ENCODE measurements around the gene SUFU. TPM values are rescaled to one million over a fixed set of nuclear protein-coding genes. Genes with fewer than 3 reads are reported as not detected.
"Not testable (repeated sequence)": the region's sequence is repeated elsewhere in the genome, so short reads cannot be mapped to it uniquely, and the experiment has no call there.

SUFU gene
- total RNA-seq, 1 donor from 2014 or later, result 5.5 TPM

- no peak for DNase-seq (ENCODE audit: low spot score)
Measured at GRCh38 chr10:102650655-102651454, 147.1 kb downstream of the SUFU start.

- DNase-seq (ENCODE audit: low spot score), result no peak
Measured at GRCh38 chr10:102651455-102652169, 147.8 kb downstream of the SUFU start.

DNA sequence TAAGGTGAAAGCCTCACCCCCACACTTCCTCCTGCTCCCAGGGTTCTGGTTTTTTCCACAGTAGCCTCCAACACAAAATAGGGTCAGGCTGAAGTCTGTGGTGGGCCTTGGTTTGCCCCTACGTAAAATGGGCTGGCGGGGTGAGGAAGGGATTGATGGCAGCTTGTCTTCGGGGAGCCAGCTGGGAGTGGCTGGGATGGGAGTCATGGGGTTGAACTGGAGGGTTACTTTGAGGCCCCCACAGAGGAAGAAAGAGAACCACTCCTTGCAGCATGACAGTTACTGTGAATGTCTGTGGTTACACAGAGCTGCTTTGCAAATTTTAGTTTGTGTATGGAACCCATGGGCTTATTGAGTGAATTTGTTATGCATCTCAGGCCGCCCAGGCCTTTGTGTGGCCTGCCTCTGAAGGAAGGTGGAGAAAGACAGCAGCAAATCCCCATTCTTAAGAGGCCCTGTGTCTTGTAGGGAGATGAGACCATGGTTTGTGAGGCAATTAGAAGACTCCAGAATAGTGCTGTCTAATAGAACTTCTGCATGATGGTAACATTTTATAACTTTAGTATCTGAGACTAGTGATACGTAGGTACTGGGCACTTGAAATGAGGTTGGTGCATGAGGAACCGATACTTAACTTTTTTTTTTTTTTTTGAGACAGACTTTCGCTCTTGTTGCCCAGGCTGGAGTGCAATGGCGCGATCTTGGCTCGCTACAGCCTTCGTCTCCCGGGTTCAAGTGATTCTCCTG is 148.6 kb downstream of the SUFU start:
- DNase-seq (ENCODE audit: low spot score), result no peak

DNA sequence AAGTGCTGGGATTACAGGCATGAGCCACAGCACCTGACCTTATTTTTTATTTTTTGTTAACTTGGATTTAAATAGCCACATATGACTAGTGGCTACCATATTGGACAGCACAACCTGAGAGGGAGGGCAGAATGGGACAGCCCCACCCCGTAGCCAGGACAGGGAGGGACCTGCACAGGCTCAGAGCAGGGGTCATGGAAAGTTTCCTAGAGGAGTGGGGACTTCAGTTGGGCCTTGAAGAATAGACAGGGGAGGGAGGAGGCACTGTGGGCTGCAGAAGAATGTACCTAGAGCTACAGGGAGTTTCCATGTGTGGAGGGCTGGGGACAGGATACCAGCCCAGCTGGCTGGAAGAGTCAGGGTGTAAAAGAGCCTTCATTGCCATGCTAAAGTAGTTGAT is 149.3 kb downstream of the SUFU start:
- no peak for DNase-seq (ENCODE audit: low spot score)

- DNase-seq (ENCODE audit: low spot score), result no peak
Measured at GRCh38 chr10:102654566-102654965, 150.8 kb downstream of the SUFU start.

GRCh38 chr10:102654969-102655368 is 151.2 kb downstream of the SUFU start:
- no peak for DNase-seq (ENCODE audit: low spot score)

DNA sequence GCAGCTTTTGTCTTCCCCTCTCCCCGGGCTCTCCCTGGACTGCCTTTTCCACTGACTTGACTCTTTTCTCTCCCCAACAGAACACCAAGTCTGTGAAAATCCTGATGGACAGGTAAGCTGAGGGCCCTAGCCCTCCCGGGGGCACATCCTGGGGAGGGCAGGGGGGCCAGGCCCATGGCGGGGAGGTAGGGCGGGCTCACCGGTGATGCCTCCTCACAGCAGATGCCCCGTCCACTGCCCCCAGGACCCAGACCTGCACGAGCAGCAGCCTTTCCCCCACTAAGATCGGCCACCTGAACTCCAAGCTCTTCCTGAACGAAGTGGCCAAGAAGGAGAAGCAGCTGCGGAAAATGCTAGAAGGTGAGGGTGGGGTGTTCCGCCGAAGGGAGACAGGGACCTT is 152.3 kb downstream of the SUFU start:
- no peak for DNase-seq (ENCODE audit: low spot score)

DNA sequence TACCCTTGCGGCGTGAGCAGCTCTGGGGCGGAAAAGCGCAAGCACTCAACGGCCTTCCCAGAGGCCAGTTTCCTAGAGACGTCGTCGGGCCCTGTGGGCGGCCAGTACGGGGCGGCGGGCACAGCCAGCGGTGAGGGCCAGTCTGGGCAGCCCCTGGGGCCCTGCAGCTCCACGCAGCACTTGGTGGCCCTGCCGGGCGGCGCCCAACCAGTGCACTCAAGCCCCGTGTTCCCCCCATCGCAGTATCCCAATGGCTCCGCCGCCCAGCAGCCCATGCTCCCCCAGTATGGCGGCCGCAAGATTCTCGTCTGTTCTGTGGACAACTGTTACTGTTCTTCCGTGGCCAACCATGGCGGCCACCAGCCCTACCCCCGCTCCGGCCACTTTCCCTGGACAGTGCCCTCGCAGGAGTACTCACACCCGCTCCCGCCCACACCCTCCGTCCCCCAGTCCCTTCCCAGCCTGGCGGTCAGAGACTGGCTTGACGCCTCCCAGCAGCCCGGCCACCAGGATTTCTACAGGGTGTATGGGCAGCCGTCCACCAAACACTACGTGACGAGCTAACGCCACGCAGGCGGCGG is 153.1 kb downstream of the SUFU start:
- no peak for DNase-seq (ENCODE audit: low spot score)

DNA sequence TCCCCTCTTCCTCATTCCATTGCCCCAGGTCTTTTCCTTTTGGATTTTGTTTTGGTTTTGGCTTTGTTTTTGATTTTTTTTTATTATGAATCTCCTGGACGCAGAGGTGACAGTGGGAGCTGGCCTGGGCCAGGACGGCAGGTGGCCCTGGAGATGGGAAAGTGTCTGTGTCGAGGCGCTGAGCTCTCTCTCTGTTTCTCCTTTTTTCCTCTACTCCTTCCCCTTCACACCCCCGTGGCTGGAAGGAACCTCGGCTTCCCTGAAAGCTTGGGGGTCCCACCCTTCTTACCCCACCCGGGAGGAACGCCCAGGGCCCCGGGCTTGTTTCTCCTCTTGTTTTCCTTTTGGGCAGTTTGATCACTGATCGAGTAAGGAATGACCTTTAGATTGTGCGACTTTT is 153.7 kb downstream of the SUFU start:
- no peak for DNase-seq (ENCODE audit: low spot score)

GRCh38 chr10:102657984-102658724 is 154.4 kb downstream of the SUFU start:
- no peak for DNase-seq (ENCODE audit: low spot score)

DNA sequence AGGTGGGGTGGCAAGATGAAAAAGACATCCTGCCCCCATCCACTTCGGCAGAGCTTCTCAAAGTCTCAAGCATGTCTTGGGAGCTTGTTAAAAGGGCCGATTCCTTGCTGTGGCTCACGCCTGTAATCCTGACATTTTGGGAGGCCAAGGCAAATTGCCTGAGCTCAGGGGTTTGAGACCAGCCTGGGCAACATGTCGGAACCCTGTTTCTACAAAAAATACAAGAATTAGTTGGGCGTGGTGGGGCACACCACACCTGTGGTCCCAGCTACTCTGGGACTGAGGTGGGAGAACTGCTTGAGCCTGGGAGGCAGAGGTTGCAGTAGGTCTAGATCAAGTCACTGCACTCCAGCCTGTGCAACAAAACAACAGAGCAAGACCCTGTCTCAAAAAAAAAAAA is 155.0 kb downstream of the SUFU start:
- no peak for DNase-seq (ENCODE audit: low spot score)

GRCh38 chr10:102660888-102661657 is 157.3 kb downstream of the SUFU start:
- DNase-seq (ENCODE audit: low spot score), result peak; percentile 90

- no peak for DNase-seq (ENCODE audit: low spot score)
Measured at GRCh38 chr10:102661658-102662028, 157.9 kb downstream of the SUFU start.

DNA sequence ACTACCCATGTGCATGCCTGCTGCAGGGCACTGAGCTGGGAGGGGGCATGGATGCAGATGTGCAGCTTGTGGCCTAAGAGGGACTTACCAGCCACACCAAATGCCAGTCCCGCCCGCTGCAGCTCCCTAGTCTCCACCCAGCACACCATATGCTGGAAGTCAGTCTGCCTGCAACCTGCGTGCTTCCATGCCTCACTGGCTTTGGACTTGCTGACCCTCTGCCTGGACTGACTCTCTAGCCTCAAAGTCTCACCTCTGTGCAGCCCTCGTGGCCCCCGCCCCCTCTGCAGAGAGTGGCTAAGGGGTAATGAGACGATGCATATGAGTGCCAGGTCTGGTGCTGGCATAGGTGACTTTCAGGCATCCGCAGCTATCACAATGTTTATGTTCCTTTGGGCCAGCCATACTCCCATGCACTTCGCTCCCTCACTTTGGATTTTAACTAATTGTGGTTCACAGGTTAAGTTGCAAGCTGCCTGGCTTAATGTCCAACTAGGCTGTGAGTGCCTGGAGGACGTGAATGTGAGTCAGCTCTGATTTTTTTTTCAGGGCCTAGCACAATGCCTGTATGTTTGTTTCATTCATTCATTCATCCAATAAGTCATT is 162.2 kb downstream of the SUFU start:
- DNase-seq (ENCODE audit: low spot score), result no peak

DNA sequence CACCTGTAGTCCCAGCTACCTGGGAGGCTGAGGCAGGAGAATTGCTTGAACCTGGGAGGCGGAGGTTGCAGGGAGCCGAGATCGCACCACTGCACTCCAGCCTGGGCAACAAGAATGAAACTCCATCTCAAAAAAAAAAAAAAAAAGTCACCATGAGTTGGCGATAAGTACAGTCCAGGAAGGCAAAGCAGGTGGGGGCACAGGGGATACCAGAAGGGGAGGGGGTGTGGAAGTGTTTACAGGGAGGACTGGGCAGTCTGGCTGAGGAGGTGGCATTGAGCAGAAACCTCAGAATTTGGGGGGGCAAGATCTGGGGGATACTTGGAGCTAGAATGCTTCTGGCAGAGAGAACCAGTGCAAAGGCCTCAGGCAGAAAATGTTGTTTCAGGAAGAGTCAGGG is 163.6 kb downstream of the SUFU start:
- DNase-seq (ENCODE audit: low spot score), result not testable (repeated sequence)

GRCh38 chr10:102668326-102669107 is 164.7 kb downstream of the SUFU start:
- DNase-seq (ENCODE audit: low spot score), result no peak

- peak; percentile 36 for DNase-seq (ENCODE audit: low spot score)
Measured at GRCh38 chr10:102669206-102670064, 165.7 kb downstream of the SUFU start.

DNA sequence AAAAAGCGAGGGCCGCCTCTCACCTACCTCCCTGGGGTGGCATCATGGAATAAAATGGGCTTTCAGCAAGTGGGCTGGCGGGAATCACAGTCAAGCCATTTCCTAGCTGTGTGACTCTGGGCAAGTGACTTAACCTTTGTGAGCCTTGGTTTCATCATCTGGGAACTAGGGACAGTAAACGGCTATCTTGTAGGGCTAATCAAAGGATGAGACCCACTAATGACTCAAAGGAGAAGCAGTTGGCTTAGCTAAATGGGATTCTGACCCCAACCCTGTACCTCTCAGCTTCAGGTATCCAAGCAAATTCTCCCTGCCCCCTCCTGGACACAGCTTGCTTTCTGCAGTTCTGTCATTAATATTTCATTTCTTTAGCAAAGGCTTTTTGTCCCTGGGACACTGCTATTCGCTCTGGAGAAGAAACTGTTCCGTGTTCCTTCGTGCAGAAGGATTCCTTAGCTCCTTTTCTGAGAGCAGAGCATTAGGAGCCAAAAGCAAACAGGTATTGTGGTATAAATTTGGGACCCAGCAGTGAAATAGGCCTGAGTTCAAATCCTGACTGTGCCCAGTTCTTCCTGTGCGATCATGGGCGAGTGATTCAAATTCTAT is 166.4 kb downstream of the SUFU start:
- DNase-seq (ENCODE audit: low spot score), result no peak

All from umbilical cord (tissue), 2 donors.